Osteoblast (primary cell): ENCODE data around the gene PSAP. TPM values are rescaled to one million over a fixed set of nuclear protein-coding genes. Genes with fewer than 3 reads are reported as not detected.

Source experiments
- DNase-seq: peaks from one replicate; pipeline ENCODE4 v3.0.0; 2011; ENCODE audit warnings: low spot score, mixed read lengths; ENCODE audit not compliant: insufficient read length; ENCODE audit errors: missing footprints
- H2AFZ ChIP-seq: 2 replicates; pipeline ENCODE4 v1.6.0; 2011; ENCODE audit warnings: mild to moderate bottlenecking, low read length
- H3K27ac ChIP-seq: 2 replicates; pipeline ENCODE4 v1.5.1; 2011; ENCODE audit warnings: mild to moderate bottlenecking, low read depth, low read length, moderate library complexity
- H3K27me3 ChIP-seq: 2 replicates; pipeline ENCODE4 v1.6.0; 2012; ENCODE audit warnings: mild to moderate bottlenecking, control low read depth, inconsistent platforms, low read length, moderate library complexity; ENCODE audit not compliant: insufficient read depth
- H3K36me3 ChIP-seq: 2 replicates; pipeline ENCODE4 v1.5.1; 2011; ENCODE audit warnings: mild to moderate bottlenecking, low read length, control low read depth, moderate library complexity; ENCODE audit not compliant: insufficient read depth
- H3K4me1 ChIP-seq: 2 replicates; pipeline ENCODE4 v1.5.1; 2011; ENCODE audit warnings: mild to moderate bottlenecking, low read length, control low read depth, moderate library complexity; ENCODE audit not compliant: insufficient read depth
- H3K4me2 ChIP-seq: 2 replicates; pipeline ENCODE4 v1.6.0; 2011; ENCODE audit warnings: mild to moderate bottlenecking, low read length; ENCODE audit not compliant: insufficient read depth
- H3K4me3 ChIP-seq: fragments of 200-600 bp; sonication (generic); 3 replicates; pipeline ENCODE4 v1.5.1; 2012; ENCODE audit warnings: mild to moderate bottlenecking, low read length, inconsistent platforms; ENCODE audit not compliant: insufficient read depth
- H3K79me2 ChIP-seq: 2 replicates; pipeline ENCODE4 v1.6.0; 2012; ENCODE audit warnings: mild to moderate bottlenecking, low read length, control low read depth, inconsistent platforms; ENCODE audit not compliant: insufficient read depth
- H3K9me3 ChIP-seq: 2 replicates; pipeline ENCODE4 v1.5.1; 2011; ENCODE audit warnings: low read depth, low read length, control low read depth
- H4K20me1 ChIP-seq: 2 replicates; pipeline ENCODE4 v1.6.0; 2012; ENCODE audit warnings: mild to moderate bottlenecking, low read length, control low read depth; ENCODE audit not compliant: insufficient read depth
- CTCF ChIP-seq: IDR thresholded peaks from 2 replicates; pipeline ENCODE4 v1.5.1; 2011; ENCODE audit warnings: mild to moderate bottlenecking, low read depth, low read length, moderate library complexity; ENCODE audit errors: extremely low read depth
- total RNA-seq: library from RNA; depleted of rRNA; stranded (reverse); fragments of >200 nt; gene quantifications from 2 replicates; pipeline ENCODE4 v1.2.3, GENCODE V29; 2012

Gene PSAP
- total RNA-seq, 1 donor: 1,391 TPM

- H3K27me3 ChIP-seq: no peaks in the 10 kb centered on the region
- peak overlapping the region; percentile 57 for H3K4me2 ChIP-seq
- H3K36me3 ChIP-seq: peaks cover 8% of the 10 kb centered on the region
- peaks cover 71% of the 10 kb centered on the region for H3K4me1 ChIP-seq
- H2AFZ ChIP-seq: no peak overlapping the region
- H4K20me1 ChIP-seq: peaks cover 84% of the 10 kb centered on the region
- DNase-seq: no peak
- H3K27ac ChIP-seq: peak overlapping the region; percentile 78
- no peak for TF ChIP-seq CTCF
- H3K9me3 ChIP-seq: no peaks in the 10 kb centered on the region
- H3K79me2 ChIP-seq: peaks cover 91% of the 10 kb centered on the region
- H3K4me3 ChIP-seq: no peak overlapping the region
These were observed 14.5 kb downstream of the PSAP start for GRCh38 chr10:71836596-71836974.

- peak overlapping the region; percentile 78 for H3K27ac ChIP-seq
- no peak overlapping the region for H2AFZ ChIP-seq
- H3K27me3 ChIP-seq: no peaks in the 10 kb centered on the region
- H3K4me2 ChIP-seq: peak overlapping the region; percentile 57
- H3K79me2 ChIP-seq: peaks cover 91% of the 10 kb centered on the region
- peaks cover 14% of the 10 kb centered on the region for H3K36me3 ChIP-seq
- peaks cover 85% of the 10 kb centered on the region for H4K20me1 ChIP-seq
- no peak overlapping the region for H3K4me3 ChIP-seq
- TF ChIP-seq CTCF: no peak
- no peaks in the 10 kb centered on the region for H3K9me3 ChIP-seq
- H3K4me1 ChIP-seq: peaks cover 66% of the 10 kb centered on the region
- peak; percentile 95 for DNase-seq
These were observed 15.1 kb downstream of the PSAP start for GRCh38 chr10:71835671-71836595.

- Histone ChIP-seq H3K4me2 (no peak overlapping the region), H3K4me1 (peaks cover 49% of the 10 kb centered on the region), H3K36me3 (peaks cover 27% of the 10 kb centered on the region), H3K27ac (no peak overlapping the region), H3K9me3 (no peaks in the 10 kb centered on the region), H4K20me1 (peaks cover 81% of the 10 kb centered on the region), H3K27me3 (no peaks in the 10 kb centered on the region), H2AFZ (no peak overlapping the region), H3K79me2 (peaks cover 87% of the 10 kb centered on the region), H3K4me3 (no peak overlapping the region)
- DNase-seq: no peak
- TF ChIP-seq CTCF: no peak
These were observed 16.7 kb downstream of the PSAP start for GRCh38 chr10:71834343-71834674.

- DNase-seq: no peak
- Histone ChIP-seq H3K4me1 (peaks cover 43% of the 10 kb centered on the region), H2AFZ (no peak overlapping the region), H4K20me1 (peaks cover 85% of the 10 kb centered on the region), H3K79me2 (peaks cover 85% of the 10 kb centered on the region), H3K36me3 (peaks cover 32% of the 10 kb centered on the region), H3K9me3 (no peaks in the 10 kb centered on the region), H3K27ac (no peak overlapping the region), H3K4me2 (no peak overlapping the region), H3K27me3 (no peaks in the 10 kb centered on the region), H3K4me3 (no peak overlapping the region)
- TF ChIP-seq CTCF: no peak
These were observed 17.4 kb downstream of the PSAP start for GRCh38 chr10:71833451-71834342.
